HG02943 (cell line): ENCODE data around the gene HNF1A.

Experiments used
- ATAC-seq: cut with Tn5 transposase; IDR thresholded peaks from one replicate; pipeline ENCODE4 v1.9.1; 2021; ENCODE audit warnings: mild to moderate bottlenecking, low read depth, moderate library complexity; ENCODE audit not compliant: unreplicated experiment

The HNF1A gene

DNA sequence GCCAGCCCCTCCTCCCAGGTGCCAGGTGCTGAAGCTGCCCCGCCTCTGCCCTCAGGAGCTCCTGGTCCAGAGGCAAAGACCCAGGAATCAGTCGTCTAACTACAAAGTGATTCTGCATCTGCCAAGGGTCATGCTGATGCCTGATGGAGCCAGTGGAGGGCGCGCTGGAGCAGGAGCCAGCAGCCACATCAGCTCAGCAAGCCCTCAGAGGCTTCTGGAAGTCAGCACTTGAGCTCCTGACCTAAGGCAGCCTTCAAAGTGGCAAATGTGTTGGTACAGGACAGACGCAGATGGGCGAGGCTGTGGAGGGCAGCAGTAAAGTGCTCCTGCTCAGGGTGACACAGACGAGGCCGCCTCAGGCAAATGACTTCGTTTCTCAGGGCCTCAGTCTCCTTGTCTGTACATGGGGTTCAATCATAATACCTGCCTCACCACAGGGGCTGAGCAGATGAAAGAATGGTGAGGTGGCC lies 27.0 kb downstream of the HNF1A start:
- no peak for ATAC-seq

GRCh38 chr12:121008347-121009098 lies 30.2 kb downstream of the HNF1A start:
- ATAC-seq, result no peak

DNA sequence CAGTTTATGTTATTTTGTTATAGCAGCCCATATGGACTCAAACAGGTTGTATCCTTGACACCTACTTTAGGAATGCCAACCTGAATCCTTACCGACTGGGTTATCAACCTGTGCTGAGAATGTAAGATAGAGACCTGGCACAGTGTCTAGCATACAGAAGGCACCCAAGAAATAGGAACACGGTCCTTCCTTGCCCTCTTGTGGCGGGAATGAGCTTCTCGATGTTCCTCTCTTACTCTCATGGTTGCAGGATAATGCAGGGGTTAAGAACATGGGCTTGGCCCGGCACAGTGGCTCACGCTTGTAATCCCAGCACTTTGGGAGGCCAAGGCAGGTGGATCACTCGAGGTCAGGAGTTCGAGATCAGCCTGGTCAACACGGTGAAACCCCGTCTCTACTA lies 31.4 kb downstream of the HNF1A start:
- ATAC-seq, result no peak

DNA sequence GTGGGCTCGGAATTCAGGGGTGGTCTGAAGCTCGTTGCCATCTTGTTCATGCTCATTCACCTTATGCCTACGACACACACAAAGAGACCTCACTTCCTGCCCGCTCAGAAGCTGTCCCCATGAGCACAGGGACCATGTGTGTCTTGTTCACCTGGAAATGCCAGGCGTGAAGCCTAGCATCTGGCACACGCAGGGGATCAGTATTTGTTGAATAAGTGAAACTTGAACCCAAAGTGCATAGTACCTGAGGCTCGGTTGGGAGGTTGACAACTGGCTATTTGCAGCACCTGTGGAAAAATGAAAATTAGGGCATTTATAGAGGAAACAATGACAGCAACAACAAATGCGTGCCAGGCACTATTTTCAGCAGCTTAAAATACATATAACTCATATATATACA lies 32.5 kb downstream of the HNF1A start:
- no peak for ATAC-seq

DNA sequence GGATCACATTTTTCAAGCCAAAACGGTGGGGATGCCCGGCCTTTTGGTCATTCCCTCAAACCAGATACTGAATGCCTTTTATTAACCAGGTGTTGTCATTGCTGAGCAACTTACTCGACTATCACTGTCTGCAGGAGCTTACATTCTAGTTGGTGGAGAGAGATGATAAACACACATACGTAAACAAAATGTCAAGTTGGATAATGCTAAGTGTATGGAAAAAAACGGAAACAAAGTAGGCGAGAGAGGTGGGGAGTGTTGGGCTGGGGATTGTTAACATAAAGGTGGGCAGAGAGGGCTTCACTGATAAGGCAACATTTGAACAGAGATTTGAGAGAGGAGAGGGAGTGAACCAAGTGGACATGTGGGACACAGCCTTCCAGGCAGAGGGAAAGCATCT lies 33.5 kb downstream of the HNF1A start:
- no peak for ATAC-seq

DNA sequence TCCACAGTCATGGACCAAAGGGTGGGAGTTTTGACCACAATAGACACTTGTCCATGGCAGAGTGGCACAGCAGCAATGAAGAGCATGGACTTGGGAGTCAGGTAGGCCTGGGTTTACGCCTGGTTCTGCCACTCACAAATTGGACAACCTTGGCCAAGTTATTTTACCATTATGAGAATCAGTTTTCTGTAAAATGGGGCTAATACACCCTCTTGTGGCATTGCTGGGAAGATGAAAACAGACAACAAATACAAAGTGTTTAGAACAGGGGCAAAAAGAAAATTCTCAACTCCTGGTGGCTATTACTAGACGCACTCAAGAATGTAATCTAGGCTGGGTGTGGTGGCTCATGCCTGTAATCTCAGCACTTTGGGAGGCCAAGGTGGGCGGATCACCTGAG lies 35.4 kb downstream of the HNF1A start:
- ATAC-seq, result no peak

- ATAC-seq, result peak; percentile 93
Measured at GRCh38 chr12:121015825-121016766, 37.8 kb downstream of the HNF1A start, which contains the start of gene C12orf43. Gene C12orf43, minus strand, starts transcription at chr12:121016487. Its CDS starts 13 bp downstream, at chr12:121016474.

GRCh38 chr12:121017966-121018491 lies 39.7 kb downstream of the HNF1A start:
- ATAC-seq, result no peak

GRCh38 chr12:121018860-121019617 lies 40.7 kb downstream of the HNF1A start:
- ATAC-seq, result no peak

- ATAC-seq, result no peak
Measured at GRCh38 chr12:121021754-121022153, 43.4 kb downstream of the HNF1A start.

GRCh38 chr12:121022713-121023112 lies 44.4 kb downstream of the HNF1A start:
- ATAC-seq, result no peak

- ATAC-seq, result no peak
Measured at GRCh38 chr12:121023799-121024198, 45.5 kb downstream of the HNF1A start.

GRCh38 chr12:121025442-121026226 lies 47.3 kb downstream of the HNF1A start:
- ATAC-seq, result no peak

GRCh38 chr12:121026274-121027045 lies 48.1 kb downstream of the HNF1A start:
- ATAC-seq, result no peak

DNA sequence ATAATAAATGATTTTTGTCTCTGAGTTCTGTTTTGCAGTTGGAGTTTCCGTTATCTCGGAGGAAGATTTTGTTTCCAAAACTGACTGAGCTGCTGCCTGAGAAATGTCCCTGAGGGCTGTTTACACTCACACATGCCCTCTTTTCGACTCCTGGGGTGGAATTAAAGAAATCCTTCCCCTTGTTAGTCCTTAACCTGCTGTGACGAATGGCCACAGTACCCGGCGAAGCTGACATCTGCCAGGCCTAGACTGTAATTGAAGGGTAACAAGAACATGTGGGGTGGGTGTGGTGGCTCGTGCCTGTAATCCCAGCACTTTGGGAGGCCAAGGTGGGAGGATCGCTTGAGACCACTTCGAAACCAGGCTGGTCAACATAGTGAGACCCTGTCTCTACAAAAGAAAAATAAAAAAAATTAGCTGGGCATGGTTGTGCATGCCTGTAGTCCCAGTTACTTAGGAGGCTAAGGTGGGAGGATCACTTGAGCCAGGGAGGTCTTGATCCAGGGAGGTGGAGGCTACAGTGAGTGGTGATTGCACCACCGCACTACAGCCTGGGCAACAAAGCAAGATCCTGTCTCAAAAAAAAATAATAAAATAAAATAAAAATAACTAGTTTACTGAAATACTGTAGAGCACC lies 52.4 kb downstream of the HNF1A start:
- no peak for ATAC-seq

- ATAC-seq, result no peak
Measured at GRCh38 chr12:121033625-121034349, 55.4 kb downstream of the HNF1A start.

- no peak for ATAC-seq
Measured at GRCh38 chr12:121034616-121035305, 56.4 kb downstream of the HNF1A start.
